GM19023 (cell line): ENCODE results near the gene SLC2A13.
"Not testable (repeated sequence)": the region's sequence is repeated elsewhere in the genome, so short reads cannot be mapped to it uniquely, and the experiment has no call there.

Source experiments
- ATAC-seq: cut with Tn5 transposase; IDR thresholded peaks from one replicate; pipeline ENCODE4 v1.9.1; 2021; ENCODE audit warnings: mild to moderate bottlenecking, moderate library complexity; ENCODE audit not compliant: unreplicated experiment

Gene SLC2A13

DNA sequence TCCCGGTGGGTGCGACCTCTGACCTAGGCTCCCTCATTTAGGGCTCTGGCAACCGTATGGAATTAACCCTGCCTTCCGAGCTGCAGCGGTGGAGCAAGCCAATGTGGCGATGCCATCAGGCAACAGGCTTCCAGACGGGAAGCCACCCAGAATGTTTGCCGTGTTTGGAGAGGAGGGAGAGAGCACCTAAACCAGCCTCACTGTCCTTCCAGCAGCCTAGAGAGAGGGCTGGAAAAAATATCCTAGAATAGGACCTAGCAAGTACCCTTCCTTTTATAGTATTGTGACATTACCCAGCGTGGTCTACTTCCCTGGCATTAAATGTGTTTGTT, 287 bp upstream of the SLC2A13 start:
- peak; percentile 0 for ATAC-seq

DNA sequence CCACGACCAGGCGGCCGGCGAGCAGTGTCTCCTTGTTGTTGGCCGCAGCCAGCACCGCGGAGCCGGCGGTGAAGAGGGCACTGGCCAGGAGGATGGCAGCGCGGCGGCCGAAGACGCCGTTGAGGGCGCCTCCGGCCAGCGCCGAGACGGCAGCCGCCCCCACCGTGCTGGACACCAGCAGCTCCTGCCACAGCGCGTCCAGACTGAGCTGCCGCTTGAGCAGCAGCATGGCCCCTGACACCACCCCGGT, 691 bp downstream of the SLC2A13 start:
- ATAC-seq: peak; percentile 47

GRCh38 chr12:40104461-40105264, 1.2 kb downstream of the SLC2A13 start:
- no peak for ATAC-seq

DNA sequence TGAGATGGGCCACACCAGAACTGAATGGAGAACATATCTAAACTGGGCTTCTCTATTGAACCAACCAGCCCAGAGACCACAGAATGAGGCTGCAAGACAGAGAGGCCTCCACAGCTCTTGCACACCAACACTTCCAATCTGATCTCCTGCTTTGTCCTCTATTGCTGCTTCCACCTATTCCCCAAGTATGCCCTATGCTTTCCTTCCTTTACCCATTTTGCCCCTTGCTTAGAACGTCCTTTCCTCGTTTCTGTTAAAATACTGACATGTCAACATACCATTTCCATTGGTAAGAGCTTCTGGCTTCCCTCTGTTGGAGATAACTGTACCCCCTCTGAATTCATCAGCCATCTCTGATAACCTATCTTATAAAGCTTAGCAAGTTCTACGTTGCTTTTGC, 2.8 kb downstream of the SLC2A13 start:
- ATAC-seq: no peak

GRCh38 chr12:40101747-40102146, 4.1 kb downstream of the SLC2A13 start:
- ATAC-seq: no peak

GRCh38 chr12:40099423-40099853, 6.4 kb downstream of the SLC2A13 start:
- no peak for ATAC-seq

DNA sequence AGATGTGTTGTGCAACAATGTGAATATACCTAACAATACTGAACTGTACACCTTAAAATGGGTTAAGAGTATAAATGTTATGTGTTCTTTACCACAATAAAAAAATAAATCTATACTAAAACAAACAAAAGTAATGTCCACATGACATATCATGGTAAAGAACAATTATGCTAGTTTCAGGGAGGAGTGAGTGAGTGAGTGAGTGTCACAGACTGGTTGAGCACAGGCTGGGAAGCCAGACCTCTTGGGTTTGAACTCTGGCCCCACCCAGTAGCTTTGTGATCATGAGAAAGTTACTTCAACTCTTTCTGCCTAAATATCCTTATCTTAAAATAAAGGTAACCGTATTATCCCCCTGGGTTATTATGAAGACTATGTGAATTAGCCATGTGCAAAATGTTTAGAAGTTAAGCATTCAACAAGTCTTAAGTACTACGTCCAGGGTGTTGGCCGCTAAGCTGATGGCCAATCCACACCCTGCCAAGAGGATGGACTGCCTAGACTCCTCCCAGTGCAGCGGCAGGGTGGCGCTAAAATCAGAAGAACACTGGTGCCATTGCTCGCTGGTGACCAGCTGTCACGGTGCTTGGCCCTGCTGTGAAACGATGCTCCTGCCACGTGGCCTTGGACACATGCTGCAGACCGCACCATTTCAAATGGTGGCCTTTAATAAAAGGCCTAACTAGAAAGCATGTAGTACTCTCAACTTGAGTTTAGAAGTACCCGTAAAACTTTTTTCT, 7.3 kb downstream of the SLC2A13 start:
- ATAC-seq: no peak

- ATAC-seq: no peak
Observed at GRCh38 chr12:40093512-40093911, 12.4 kb downstream of the SLC2A13 start.

DNA sequence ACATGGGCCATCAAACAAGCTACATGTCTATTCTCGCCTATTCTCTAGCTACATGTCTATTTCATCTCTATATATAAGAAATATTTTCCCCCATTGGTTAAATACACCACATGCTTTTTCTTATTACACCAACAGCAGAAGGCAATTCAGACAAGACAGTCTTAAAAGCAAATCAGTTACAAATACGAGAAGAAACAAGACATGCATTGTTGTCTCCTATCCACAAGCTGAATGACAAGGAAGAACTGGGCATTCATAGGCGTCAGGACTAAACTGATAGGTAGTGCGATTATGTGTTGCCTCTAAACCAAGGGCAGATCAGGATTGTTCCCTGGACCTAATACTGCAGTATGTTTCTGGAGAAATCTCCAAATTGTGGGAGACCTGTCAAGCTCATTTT, 19.4 kb downstream of the SLC2A13 start:
- ATAC-seq: no peak

- ATAC-seq: no peak
Observed at GRCh38 chr12:40078266-40078665, 27.6 kb downstream of the SLC2A13 start.

DNA sequence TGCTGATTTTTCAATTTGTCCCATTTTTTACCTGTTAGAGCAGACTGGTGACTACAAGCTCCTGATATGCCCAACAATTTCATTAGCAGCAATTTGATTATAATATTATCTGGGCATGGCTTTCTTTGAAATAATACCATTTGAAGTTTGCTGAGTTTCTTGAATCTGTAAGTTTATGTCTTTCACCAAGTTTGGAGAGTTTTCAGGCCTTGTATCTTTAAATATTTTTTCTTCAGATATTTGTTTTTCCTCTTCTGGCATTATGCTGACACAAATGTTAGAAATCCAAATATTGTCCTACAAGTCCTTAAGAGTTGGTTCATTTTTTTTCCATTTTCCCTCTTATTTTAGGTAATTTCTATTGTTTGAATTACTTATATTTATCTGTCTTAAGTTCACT, 30.4 kb downstream of the SLC2A13 start:
- no peak for ATAC-seq

GRCh38 chr12:40068416-40068815, 37.5 kb downstream of the SLC2A13 start:
- ATAC-seq: no peak

DNA sequence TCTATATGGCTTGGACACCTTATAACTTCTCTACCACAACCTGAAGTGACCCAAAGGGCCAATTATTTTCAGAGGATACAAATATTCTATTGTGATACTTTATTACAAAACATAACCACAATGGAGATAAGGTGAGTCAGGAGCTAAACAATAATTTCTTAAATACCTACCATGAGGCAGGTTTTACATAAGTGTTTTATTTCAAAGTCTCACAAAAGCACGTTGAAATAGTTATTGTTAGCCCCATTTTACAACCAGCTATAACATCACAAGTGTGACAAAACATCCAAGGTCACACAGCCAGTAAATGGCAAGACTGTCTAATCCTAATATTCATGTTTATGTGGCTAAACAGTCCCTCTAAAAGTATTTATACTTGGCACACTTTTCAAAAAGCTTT, 40.2 kb downstream of the SLC2A13 start:
- ATAC-seq: no peak

GRCh38 chr12:40063414-40063813, 42.5 kb downstream of the SLC2A13 start:
- ATAC-seq: no peak

- no peak for ATAC-seq
Observed at GRCh38 chr12:40058721-40059190, 47.1 kb downstream of the SLC2A13 start.

GRCh38 chr12:40056373-40056772, 49.5 kb downstream of the SLC2A13 start:
- no peak for ATAC-seq

- no peak for ATAC-seq
Observed at GRCh38 chr12:40055776-40056175, 50.1 kb downstream of the SLC2A13 start.

DNA sequence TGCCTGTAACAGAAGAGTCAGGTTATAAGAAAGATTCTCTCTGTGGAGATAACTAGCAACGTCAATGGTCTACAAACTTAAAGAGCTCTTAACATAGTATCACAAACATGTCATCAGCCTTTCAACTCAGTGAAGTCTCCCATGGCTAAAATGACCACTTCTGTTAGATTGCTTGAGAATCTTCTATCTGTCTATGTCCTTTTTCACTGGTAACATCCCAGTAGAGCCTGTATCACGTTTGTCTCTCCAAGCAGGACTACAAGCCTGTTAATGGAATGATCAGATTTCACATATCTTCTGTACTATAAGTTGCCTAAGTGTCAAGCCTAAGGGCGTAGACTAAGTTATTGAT, 50.7 kb downstream of the SLC2A13 start:
- no peak for ATAC-seq

GRCh38 chr12:40054555-40055227, 51.2 kb downstream of the SLC2A13 start:
- no peak for ATAC-seq

- ATAC-seq: no peak
Observed at GRCh38 chr12:40049268-40049667, 56.6 kb downstream of the SLC2A13 start.

DNA sequence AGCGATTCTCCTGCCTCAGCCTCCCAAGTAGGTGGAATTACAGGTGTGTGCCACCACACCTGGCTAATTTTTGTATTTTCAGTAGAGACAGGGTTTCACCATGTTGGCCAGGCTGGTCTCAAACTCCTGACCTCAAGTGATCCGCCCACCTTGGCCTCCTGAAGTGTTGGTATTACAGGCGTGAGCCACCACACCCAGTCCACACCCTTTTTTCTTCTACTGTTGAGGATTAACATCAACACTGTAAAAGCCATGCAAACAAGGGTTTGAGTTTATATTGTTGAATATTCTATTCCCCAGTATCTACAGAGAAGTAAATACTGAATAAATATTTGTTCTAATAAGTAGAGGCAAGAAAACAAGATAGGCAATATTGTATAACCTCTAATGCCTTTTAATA, 58.9 kb downstream of the SLC2A13 start:
- not testable (repeated sequence) for ATAC-seq

GRCh38 chr12:40045656-40046055, 60.2 kb downstream of the SLC2A13 start:
- no peak for ATAC-seq
